Esophagus squamous epithelium (tissue), 4 donors: ENCODE data around the gene GCA.

Source experiments
- CTCF ChIP-seq, 6 experiments: fragments of 450-650 bp in 4 of 6; fragments of 200-600 bp in 2 of 6; sonication (generic) in 2 of 6; IDR thresholded peaks; one replicate each; pipeline ENCODE4 v1.5.1; 2016 to 2019; ENCODE audit warnings: antibody characterized with exemption in 6 of 6, mild to moderate bottlenecking in 4 of 6, moderate library complexity in 4 of 6
- POLR2A ChIP-seq, 4 donors: fragments of 450-650 bp; IDR thresholded peaks; one replicate each; pipeline ENCODE4 v1.6.1; 2017; ENCODE audit warnings: antibody characterized with exemption in 4 of 4, mild to moderate bottlenecking in 4 of 4, moderate library complexity in 3 of 4

- TF ChIP-seq POLR2A (IDR thresholded peaks at IDR 0.05): no peak
- TF ChIP-seq CTCF (IDR thresholded peaks at IDR 0.05): no peak
These were observed 25.6 kb downstream of the GCA start for GRCh38 chr2:162369551-162369950.
